ENCODE measurements around the gene NCDN.

Gene NCDN

DNA sequence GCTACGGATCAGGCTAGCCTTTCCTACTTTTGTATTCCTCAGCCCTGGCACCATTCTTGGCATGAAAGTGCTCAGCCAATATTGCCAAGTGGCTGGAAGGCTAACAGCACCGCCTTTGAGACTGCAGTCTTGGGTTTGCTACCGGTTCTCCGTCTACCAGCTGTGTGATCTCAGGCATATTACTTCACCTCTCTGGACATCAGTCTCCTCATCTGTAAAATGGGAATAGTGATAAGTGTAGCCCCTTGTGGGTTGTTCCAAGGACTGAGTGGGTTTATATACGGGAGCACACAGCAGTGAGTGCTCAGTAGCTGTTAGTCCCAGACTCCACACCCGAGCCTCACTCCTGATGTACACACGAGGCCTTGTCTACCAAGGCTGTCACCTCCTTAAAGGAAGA is 29.2 kb downstream of the NCDN start:
- Histone ChIP-seq H3K9ac (ENCODE audit: low read depth, low read length) (no peak overlapping the region), H3K4me1 (ENCODE audit: insufficient read depth, low read length) (no peaks in the 10 kb centered on the region), H3K4me2 (ENCODE audit: insufficient read depth, low read length) (no peak overlapping the region), H3K9me3 (ENCODE audit: insufficient read depth, low read length, severe bottlenecking) (no peaks in the 10 kb centered on the region), H4K20me1 (ENCODE audit: insufficient read depth, low read length) (no peaks in the 10 kb centered on the region), H3K79me2 (ENCODE audit: insufficient read depth, low read length) (no peaks in the 10 kb centered on the region), H3K27me3 (ENCODE audit: insufficient read depth, low read length, poor library complexity) (no peaks in the 10 kb centered on the region), H3K4me3 (ENCODE audit: low read depth in 1 of 2, low read length in 2 of 2) (no peak overlapping the region), H2AFZ (ENCODE audit: low read depth, low read length) (no peak overlapping the region), H3K27ac (ENCODE audit: low read length) (no peak overlapping the region), H3K36me3 (ENCODE audit: insufficient read depth, low read length) (peaks cover 9% of the 10 kb centered on the region)
- TF ChIP-seq EZH2 (IDR thresholded peaks at IDR 0.05; ENCODE audit: borderline replicate concordance, low read depth, low read length, severe bottlenecking) = no peak
- TF ChIP-seq, protein P1, sequence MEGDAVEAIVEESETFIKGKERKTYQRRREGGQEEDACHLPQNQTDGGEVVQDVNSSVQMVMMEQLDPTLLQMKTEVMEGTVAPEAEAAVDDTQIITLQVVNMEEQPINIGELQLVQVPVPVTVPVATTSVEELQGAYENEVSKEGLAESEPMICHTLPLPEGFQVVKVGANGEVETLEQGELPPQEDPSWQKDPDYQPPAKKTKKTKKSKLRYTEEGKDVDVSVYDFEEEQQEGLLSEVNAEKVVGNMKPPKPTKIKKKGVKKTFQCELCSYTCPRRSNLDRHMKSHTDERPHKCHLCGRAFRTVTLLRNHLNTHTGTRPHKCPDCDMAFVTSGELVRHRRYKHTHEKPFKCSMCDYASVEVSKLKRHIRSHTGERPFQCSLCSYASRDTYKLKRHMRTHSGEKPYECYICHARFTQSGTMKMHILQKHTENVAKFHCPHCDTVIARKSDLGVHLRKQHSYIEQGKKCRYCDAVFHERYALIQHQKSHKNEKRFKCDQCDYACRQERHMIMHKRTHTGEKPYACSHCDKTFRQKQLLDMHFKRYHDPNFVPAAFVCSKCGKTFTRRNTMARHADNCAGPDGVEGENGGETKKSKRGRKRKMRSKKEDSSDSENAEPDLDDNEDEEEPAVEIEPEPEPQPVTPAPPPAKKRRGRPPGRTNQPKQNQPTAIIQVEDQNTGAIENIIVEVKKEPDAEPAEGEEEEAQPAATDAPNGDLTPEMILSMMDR (IDR thresholded peaks at IDR 0.05; ENCODE audit: borderline replicate concordance, extremely low read depth, low read length, poor library complexity, severe bottlenecking) = no peak
- ATAC-seq (ENCODE audit: insufficient read depth, low read depth) (no peak), DNase-seq (no peak)

DNA sequence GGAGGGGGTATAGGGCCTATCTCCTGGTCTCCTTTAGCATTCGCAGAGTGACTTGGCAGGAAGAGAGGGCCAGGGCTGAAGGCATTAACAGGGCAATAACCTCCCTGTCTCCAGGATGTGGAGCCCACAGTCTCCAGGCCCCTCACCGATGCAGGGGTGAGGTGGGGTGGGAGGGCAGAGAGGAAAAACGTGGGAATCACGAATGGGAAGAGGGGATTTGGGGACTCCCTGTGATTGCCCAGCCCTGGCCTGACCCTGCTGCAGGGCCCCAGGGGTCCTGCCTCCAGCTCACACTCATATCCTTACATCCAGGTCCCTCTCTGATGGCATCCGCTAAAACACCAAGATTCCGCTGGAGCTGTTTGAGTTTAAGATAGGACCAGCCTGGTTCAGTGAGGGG is 30.1 kb downstream of the NCDN start:
- Histone ChIP-seq H3K27me3 (ENCODE audit: insufficient read depth, low read length, poor library complexity) (no peaks in the 10 kb centered on the region), H3K4me2 (ENCODE audit: insufficient read depth, low read length) (no peak overlapping the region), H3K4me1 (ENCODE audit: insufficient read depth, low read length) (peaks cover 2% of the 10 kb centered on the region; the same call in 1 of the 2 replicates), H3K9ac (ENCODE audit: low read depth, low read length) (no peak overlapping the region), H2AFZ (ENCODE audit: low read depth, low read length) (no peak overlapping the region), H3K36me3 (ENCODE audit: insufficient read depth, low read length) (peaks cover 9% of the 10 kb centered on the region), H4K20me1 (ENCODE audit: insufficient read depth, low read length) (no peaks in the 10 kb centered on the region), H3K79me2 (ENCODE audit: insufficient read depth, low read length) (no peaks in the 10 kb centered on the region), H3K9me3 (ENCODE audit: insufficient read depth, low read length, severe bottlenecking) (no peaks in the 10 kb centered on the region), H3K27ac (ENCODE audit: low read length) (no peak overlapping the region), H3K4me3 (ENCODE audit: low read depth in 1 of 2, low read length in 2 of 2) (no peak overlapping the region)
- ATAC-seq (ENCODE audit: insufficient read depth, low read depth) = no peak
- DNase-seq = no peak
- no peak for TF ChIP-seq EZH2 (IDR thresholded peaks at IDR 0.05; ENCODE audit: borderline replicate concordance, low read depth, low read length, severe bottlenecking)
- TF ChIP-seq, protein P1 (IDR thresholded peaks at IDR 0.05; ENCODE audit: borderline replicate concordance, extremely low read depth, low read length, poor library complexity, severe bottlenecking) = no peak

DNA sequence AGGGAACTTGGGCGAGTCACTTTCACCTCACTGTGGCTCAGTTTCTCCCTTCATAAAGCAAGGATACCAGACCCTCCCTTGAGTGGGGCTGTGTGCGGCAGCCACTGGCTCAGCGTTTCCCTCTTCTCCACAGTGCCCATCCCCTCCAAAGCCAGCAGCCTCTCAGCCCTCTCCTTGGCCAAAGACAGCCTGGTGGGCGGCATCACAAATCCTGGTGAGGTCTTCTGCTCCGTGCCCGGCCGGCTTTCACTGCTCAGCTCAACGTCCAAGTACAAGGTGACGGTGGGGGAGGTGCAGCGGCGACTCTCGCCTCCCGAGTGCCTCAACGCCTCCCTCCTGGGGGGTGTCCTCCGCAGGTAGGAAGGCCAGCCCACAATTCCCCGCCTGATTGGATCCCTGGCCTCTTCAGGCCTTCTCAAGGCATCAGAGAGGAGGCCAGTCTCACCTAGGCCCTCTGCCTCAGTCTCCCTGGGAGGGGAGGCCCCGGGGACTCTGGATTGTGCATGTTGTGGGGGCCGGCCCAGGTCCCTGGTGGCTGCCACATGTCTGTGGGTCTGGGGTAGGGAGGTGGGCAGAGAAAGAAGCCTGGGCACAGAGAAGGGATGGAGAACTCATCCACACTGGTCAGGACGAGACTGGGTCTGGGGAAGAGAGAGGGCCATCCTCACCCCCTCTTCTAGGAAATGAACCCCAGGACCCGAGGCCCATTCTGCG is 30.8 kb downstream of the NCDN start:
- Histone ChIP-seq H3K79me2 (ENCODE audit: insufficient read depth, low read length) (no peaks in the 10 kb centered on the region), H3K27ac (ENCODE audit: low read length) (no peak overlapping the region), H3K4me2 (ENCODE audit: insufficient read depth, low read length) (no peak overlapping the region), H3K36me3 (ENCODE audit: insufficient read depth, low read length) (peaks cover 9% of the 10 kb centered on the region), H3K9me3 (ENCODE audit: insufficient read depth, low read length, severe bottlenecking) (no peaks in the 10 kb centered on the region), H4K20me1 (ENCODE audit: insufficient read depth, low read length) (no peaks in the 10 kb centered on the region), H3K4me3 (ENCODE audit: low read depth in 1 of 2, low read length in 2 of 2) (no peak overlapping the region), H2AFZ (ENCODE audit: low read depth, low read length) (no peak overlapping the region), H3K9ac (ENCODE audit: low read depth, low read length) (no peak overlapping the region), H3K4me1 (ENCODE audit: insufficient read depth, low read length) (peaks cover 3% of the 10 kb centered on the region; the same call in 1 of the 2 replicates), H3K27me3 (ENCODE audit: insufficient read depth, low read length, poor library complexity) (no peaks in the 10 kb centered on the region)
- DNase-seq = no peak
- ATAC-seq (ENCODE audit: insufficient read depth, low read depth) = no peak
- no peak for TF ChIP-seq EZH2 (IDR thresholded peaks at IDR 0.05; ENCODE audit: borderline replicate concordance, low read depth, low read length, severe bottlenecking)

DNA sequence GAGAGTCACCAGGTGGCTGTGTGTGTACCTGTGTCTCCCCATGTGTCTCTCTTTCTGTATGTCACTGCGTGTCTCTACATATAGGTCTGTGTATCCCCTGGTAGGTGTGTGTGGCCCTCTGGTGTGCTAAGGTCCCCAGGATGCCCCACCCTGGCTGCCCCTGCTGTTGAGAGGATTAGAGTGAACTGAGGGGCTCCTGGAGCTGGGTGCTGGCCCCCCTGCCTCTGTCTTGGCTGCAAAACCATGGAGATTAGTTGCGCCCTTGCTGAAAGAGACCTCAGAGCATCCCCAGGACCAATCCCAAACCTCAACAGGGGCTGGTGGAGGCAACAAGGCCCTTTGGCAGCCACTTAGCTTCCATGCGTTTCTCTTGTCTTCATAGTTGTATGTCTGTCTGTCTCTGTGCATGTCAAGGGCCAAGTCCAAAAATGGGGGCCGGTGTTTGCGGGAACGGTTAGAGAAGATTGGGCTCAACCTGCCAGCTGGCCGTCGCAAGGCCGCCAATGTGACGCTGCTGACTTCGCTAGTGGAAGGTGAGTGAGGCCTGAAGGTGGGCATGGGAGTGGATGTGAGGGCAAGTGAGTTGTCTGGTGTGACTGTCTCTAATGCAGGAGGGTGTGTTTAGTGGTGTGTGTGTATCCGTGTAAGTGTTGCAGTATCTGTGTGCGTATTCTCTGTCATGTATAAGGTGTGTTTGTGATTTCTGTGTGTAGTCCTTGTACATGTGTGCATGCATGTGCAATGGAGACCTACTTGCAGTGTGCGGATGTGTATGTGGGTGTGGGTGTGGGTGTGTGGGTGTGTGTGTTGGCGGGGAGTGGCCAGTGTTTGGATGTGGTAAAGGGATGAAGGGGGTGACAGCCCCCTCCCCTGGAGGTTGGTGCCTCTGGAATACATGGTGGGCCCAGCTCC is 32.2 kb downstream of the NCDN start:
- Histone ChIP-seq H3K27me3 (ENCODE audit: insufficient read depth, low read length, poor library complexity) (no peaks in the 10 kb centered on the region), H3K79me2 (ENCODE audit: insufficient read depth, low read length) (no peaks in the 10 kb centered on the region), H3K4me2 (ENCODE audit: insufficient read depth, low read length) (no peak overlapping the region), H3K36me3 (ENCODE audit: insufficient read depth, low read length) (peaks cover 9% of the 10 kb centered on the region), H3K4me3 (ENCODE audit: low read depth in 1 of 2, low read length in 2 of 2) (no peak overlapping the region), H3K9me3 (ENCODE audit: insufficient read depth, low read length, severe bottlenecking) (no peaks in the 10 kb centered on the region), H3K4me1 (ENCODE audit: insufficient read depth, low read length) (peaks cover 3% of the 10 kb centered on the region; the same call in 1 of the 2 replicates), H3K27ac (ENCODE audit: low read length) (no peak overlapping the region), H3K9ac (ENCODE audit: low read depth, low read length) (no peak overlapping the region), H4K20me1 (ENCODE audit: insufficient read depth, low read length) (no peaks in the 10 kb centered on the region), H2AFZ (ENCODE audit: low read depth, low read length) (no peak overlapping the region)
- ATAC-seq (ENCODE audit: insufficient read depth, low read depth) = no peak
- no peak for DNase-seq
- TF ChIP-seq, protein P1 (IDR thresholded peaks at IDR 0.05; ENCODE audit: borderline replicate concordance, extremely low read depth, low read length, poor library complexity, severe bottlenecking) = no peak
- no peak for TF ChIP-seq EZH2 (IDR thresholded peaks at IDR 0.05; ENCODE audit: borderline replicate concordance, low read depth, low read length, severe bottlenecking)
